ENCODE results near the gene ZBTB17.
A peak's percentile ranks its signal among the peaks of the same experiment; 100 is the strongest.
"Not testable (repeated sequence)": the region's sequence is repeated elsewhere in the genome, so short reads cannot be mapped to it uniquely, and the experiment has no call there.

ZBTB17 gene

DNA sequence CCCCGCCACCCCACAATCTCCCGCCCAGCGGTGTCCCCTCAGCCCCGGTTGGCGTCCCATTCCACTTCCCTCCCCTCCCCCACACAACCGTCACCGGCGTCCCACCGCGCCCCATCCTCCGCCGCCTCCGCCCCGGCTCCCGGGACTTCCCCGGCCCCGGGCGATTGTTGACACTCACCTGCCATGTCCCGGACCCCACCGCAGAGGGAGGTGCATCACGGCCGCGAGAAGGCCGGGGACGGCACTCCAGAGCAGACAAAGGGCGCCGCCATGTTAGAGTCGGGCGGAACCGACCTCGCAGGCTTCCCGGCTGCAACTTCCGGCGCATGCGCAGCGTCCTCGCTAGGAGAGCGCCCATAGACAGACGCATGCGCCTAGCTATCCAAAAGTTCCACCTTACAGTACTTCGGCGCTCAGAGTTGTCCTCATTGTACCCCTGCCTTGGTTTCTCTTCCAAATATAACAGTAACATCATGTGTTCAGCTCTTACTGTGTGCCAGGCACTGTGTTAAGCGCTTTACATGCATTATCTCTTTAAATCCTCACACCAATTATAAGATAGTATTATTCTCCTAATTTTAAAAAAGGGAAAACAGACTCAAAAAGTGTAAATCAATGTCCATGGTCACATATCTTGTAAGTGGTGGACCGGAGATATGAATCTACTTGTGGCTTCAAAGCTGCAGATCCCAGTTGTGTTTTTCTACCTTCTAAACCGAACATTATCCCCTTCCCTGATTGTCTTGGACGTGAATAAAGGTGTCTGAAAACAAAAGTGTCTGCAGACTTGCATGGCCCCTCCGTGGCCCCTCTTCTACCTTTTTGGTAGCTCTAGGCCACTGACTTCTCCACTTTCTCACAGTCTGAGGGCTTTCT, at the start of gene ZBTB17:
TSS of gene ZBTB17 (minus strand) at position 297 of the 876 bp plus-strand sequence. CDS start 27,606 bp downstream, outside the sequence.
- TF ChIP-seq ZFX (IDR thresholded peaks at IDR 0.05; ENCODE audit: borderline replicate concordance): no peak
- TF ChIP-seq, protein P1, sequence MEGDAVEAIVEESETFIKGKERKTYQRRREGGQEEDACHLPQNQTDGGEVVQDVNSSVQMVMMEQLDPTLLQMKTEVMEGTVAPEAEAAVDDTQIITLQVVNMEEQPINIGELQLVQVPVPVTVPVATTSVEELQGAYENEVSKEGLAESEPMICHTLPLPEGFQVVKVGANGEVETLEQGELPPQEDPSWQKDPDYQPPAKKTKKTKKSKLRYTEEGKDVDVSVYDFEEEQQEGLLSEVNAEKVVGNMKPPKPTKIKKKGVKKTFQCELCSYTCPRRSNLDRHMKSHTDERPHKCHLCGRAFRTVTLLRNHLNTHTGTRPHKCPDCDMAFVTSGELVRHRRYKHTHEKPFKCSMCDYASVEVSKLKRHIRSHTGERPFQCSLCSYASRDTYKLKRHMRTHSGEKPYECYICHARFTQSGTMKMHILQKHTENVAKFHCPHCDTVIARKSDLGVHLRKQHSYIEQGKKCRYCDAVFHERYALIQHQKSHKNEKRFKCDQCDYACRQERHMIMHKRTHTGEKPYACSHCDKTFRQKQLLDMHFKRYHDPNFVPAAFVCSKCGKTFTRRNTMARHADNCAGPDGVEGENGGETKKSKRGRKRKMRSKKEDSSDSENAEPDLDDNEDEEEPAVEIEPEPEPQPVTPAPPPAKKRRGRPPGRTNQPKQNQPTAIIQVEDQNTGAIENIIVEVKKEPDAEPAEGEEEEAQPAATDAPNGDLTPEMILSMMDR (IDR thresholded peaks at IDR 0.05): no peak; the same call in 1 of the 2 replicates
- H3K27ac ChIP-seq: peak within 1 kb of the TSS; percentile 58

DNA sequence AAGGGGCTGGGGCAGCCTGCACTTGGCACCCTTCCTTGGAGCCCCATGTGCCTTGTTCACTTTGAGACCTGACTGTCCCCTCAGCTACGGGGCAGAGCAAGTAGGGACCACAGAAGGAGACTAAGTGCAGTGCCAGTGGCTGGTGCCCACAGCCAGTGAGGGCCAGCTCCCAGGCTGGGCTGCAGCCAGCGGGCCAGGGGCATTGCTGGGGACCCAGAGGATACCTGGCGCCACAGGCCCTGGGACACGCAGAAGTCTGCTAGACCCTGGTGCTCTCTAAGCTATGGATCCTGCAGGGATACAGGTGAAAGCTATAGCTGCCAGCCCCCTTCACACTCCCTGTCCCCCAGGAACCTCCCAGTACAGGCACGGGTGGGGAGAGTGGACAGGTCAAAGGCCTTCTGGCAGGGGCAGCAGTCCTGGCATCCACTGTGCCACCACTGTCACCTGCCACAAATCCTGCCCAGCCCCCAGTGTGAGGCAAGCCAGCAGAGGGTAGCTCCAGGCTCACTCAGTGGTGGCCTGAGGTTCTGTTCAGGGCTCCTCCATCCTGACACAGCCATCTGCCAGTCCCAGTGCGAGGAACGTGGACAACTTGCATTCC, 47.3 kb upstream of the ZBTB17 start:
- H3K27ac ChIP-seq: no peak overlapping the region
- TF ChIP-seq, protein P1 (IDR thresholded peaks at IDR 0.05): no peak
- no peak for TF ChIP-seq ZFX (IDR thresholded peaks at IDR 0.05; ENCODE audit: borderline replicate concordance)

DNA sequence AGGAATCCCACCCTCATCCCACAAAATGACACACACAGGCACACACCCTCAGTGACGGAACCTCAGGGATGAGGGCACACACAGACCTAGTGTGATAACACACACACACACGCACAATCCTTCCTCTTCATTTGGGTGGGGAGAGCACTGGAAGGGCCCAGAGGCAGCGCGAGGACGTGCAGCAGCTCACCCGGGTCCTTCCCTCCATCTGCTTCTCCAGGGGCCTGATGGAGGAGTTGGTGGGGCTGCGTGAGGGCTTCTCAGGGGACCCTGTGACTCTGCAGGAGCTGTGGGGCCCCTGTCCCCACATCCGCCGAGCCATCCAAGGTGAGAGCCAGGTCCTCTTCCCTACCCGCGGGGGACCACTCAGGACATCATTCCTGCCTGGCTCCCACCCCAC, 46.5 kb upstream of the ZBTB17 start:
- H3K27ac ChIP-seq: no peak overlapping the region
- TF ChIP-seq, protein P1 (IDR thresholded peaks at IDR 0.05): no peak
- TF ChIP-seq ZFX (IDR thresholded peaks at IDR 0.05; ENCODE audit: borderline replicate concordance): no peak

DNA sequence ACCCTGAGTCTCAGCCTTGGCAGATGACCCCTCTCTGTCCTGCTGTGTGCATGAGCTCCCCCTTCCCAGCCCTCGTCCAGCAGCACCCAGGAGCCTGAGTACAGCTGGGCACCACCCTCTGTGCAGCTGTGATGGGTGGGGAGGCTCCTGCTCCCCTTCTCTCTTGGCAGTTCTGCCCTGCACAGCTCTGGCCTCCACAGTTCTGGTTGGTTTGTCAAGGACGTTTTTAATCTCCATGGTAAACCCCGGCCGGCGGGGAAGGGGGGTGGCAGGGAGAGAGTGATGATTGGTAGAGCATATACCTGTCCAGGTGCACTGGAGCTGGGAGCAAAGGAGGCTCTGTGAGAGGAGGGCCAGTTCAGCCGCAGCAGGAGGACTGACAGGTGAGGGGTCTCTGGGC, 45.8 kb upstream of the ZBTB17 start, which contains the start of gene CLCNKA:
TSS of gene CLCNKA (plus strand) at position 356 of the 400 bp plus-strand sequence. CDS start 584 bp downstream, outside the sequence.
- H3K27ac ChIP-seq: no peak within 1 kb of the TSS
- TF ChIP-seq, protein P1 (IDR thresholded peaks at IDR 0.05): no peak
- TF ChIP-seq ZFX (IDR thresholded peaks at IDR 0.05; ENCODE audit: borderline replicate concordance): no peak

DNA sequence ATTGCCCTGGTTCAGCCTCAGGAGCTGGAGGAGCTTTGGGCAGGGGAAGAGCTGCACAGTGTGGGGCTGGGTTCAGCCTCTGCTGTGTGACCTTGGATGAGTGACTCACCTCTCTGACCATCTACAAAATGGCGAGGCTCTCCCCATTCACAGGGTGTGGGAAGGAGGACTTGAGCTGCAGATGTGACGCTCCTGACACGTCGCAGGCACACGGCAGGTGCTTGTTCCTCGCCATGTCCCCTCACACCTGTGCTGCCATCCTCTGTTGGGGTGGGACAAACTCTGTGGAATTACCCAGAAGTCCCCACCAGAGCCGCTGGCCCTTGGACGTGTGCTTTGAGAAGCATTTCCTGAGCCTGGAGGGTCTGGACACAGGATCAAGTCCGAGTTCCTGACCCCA, 45.0 kb upstream of the ZBTB17 start:
- not testable (repeated sequence) for H3K27ac ChIP-seq

DNA sequence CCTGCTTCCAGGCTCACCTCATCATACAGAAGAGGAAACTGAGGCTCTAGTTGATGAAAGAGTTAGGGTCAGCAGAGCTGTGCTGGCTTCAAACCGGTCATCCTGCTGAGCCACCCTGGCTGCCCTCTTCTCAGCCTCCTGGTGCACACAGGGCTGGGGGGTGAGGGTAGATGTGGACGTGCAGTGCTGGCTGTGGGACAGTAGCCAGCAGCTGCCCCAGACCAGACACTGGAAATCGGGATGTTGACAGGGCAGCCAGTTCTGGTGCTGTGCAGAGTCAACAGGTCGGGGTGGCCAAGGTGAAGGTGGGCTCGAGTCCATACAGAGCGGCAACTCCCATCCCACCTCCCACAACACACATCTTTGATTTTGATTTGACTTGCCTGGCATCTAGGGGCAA, 44.4 kb upstream of the ZBTB17 start:
- no peak overlapping the region for H3K27ac ChIP-seq
- TF ChIP-seq ZFX (IDR thresholded peaks at IDR 0.05; ENCODE audit: borderline replicate concordance): no peak
- TF ChIP-seq, protein P1 (IDR thresholded peaks at IDR 0.05): no peak

DNA sequence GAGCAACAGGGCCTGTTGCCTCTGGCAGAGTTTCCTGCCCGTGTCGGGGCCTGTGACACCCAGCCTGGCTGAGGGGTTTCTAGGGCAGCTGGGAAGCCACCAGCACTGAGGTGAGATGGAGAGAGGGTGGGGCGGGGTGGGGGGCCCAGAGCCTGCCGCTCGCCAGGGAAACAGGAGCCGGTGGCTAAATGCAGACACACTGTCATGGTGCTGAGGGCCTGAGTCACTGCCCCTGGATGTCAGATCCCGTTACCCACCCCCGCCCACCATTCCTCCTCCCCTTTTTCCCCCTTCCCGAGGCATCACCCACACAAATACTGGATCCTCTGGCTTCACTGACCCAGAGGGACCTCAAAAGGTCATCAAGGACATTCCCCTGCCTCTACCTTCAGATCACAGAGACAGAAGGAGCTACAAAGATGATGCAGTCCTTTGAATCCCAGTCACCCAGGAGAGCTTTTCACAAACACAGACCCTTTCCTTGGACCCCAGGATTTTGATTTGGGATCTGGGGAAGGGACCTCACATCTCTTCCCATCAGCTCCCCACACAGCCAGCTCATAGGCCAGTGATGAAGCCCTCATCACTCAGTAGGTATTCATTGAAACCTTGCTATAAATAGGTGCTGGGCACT, 43.9 kb upstream of the ZBTB17 start:
- TF ChIP-seq ZFX (IDR thresholded peaks at IDR 0.05; ENCODE audit: borderline replicate concordance): no peak
- TF ChIP-seq, protein P1 (IDR thresholded peaks at IDR 0.05): no peak
- no peak overlapping the region for H3K27ac ChIP-seq
